ENCODE data around the gene ALB. TPM values are rescaled to one million over a fixed set of nuclear protein-coding genes. Genes with fewer than 3 reads are reported as not detected.

ALB gene
- polyA plus RNA-seq, 3 donors, result not detected

GRCh38 chr4:73452953-73453700, 49.0 kb downstream of the ALB start:
- H3K27ac Mint-ChIP-seq, result no peak overlapping the region

GRCh38 chr4:73453701-73454005, 49.6 kb downstream of the ALB start:
- H2AFZ ChIP-seq (ENCODE audit: insufficient read depth, low read depth, low read length, poor library complexity, severe bottlenecking), result no peak overlapping the region
- H3K27me3 ChIP-seq (ENCODE audit: control insufficient read depth in 2 of 2, insufficient read depth in 2 of 2, low read length in 2 of 2), result no peaks in the 10 kb centered on the region
- H4K20me1 ChIP-seq (ENCODE audit: insufficient read depth, low read length), result no peaks in the 10 kb centered on the region
- no peak overlapping the region for H3K9ac ChIP-seq (ENCODE audit: insufficient read depth, low read length, poor library complexity, severe bottlenecking)
- H3K4me3 ChIP-seq (replicated peaks in 1 of 3; ENCODE audit: low read depth in 2 of 3, low read length in 3 of 3), result no peak overlapping the region
- intact Hi-C loops (cut with micrococcal nuclease), result no loop called here
- H3K27ac ChIP-seq (ENCODE audit: low read depth in 1 of 2, low read length in 2 of 2), result no peak overlapping the region
- Mint-ChIP-seq H3K27me3 (ENCODE audit: low read depth in 3 of 3) (peaks cover 0 to 4% (median 1%) of the 10 kb centered on the region in 3 donors), H3K27ac (no peak overlapping the region), H3K36me3 (no peaks in the 10 kb centered on the region), H3K4me1 (no peaks in the 10 kb centered on the region), H3K9me3 (no peaks in the 10 kb centered on the region), H3K4me3 (no peak overlapping the region)
- no peaks in the 10 kb centered on the region for H3K79me2 ChIP-seq (ENCODE audit: insufficient read depth, low read length)
- H3K9me3 ChIP-seq (replicated peaks in 1 of 2; ENCODE audit: control insufficient read depth in 1 of 2, insufficient read depth in 1 of 2, low read length in 2 of 2), result no peaks in the 10 kb centered on the region
- no peak for DNase-seq
- no peak overlapping the region for H3K4me2 ChIP-seq (replicated peaks; ENCODE audit: extremely low read depth, low read length, poor library complexity, severe bottlenecking)
- H3K4me1 ChIP-seq (ENCODE audit: control insufficient read depth in 1 of 2, insufficient read depth in 2 of 2, low read length in 2 of 2), result no peaks in the 10 kb centered on the region
- no peaks in the 10 kb centered on the region for H3K36me3 ChIP-seq (replicated peaks in 1 of 2; ENCODE audit: control insufficient read depth in 1 of 2, insufficient read depth in 2 of 2, low read length in 2 of 2)
- TF ChIP-seq CTCF (IDR thresholded peaks at IDR 0.05), result no peak

More at GRCh38 chr4:73452953-73453700, 49.0 kb downstream of the ALB start:
- Mint-ChIP-seq H3K4me3 (no peak overlapping the region), H3K4me1 (no peaks in the 10 kb centered on the region), H3K27me3 (ENCODE audit: low read depth in 3 of 3) (peaks cover 0 to 4% (median 1%) of the 10 kb centered on the region in 3 donors), H3K9me3 (no peaks in the 10 kb centered on the region), H3K36me3 (no peaks in the 10 kb centered on the region)
- no peak for TF ChIP-seq CTCF (IDR thresholded peaks at IDR 0.05)
- Histone ChIP-seq H3K27me3 (ENCODE audit: control insufficient read depth in 2 of 2, insufficient read depth in 2 of 2, low read length in 2 of 2) (no peaks in the 10 kb centered on the region), H3K79me2 (ENCODE audit: insufficient read depth, low read length) (no peaks in the 10 kb centered on the region), H4K20me1 (ENCODE audit: insufficient read depth, low read length) (no peaks in the 10 kb centered on the region), H3K9ac (ENCODE audit: insufficient read depth, low read length, poor library complexity, severe bottlenecking) (no peak overlapping the region), H3K27ac (ENCODE audit: low read depth in 1 of 2, low read length in 2 of 2) (no peak overlapping the region), H3K4me2 (replicated peaks; ENCODE audit: extremely low read depth, low read length, poor library complexity, severe bottlenecking) (no peak overlapping the region), H2AFZ (ENCODE audit: insufficient read depth, low read depth, low read length, poor library complexity, severe bottlenecking) (no peak overlapping the region), H3K4me3 (replicated peaks in 1 of 3; ENCODE audit: low read depth in 2 of 3, low read length in 3 of 3) (no peak overlapping the region), H3K36me3 (replicated peaks in 1 of 2; ENCODE audit: control insufficient read depth in 1 of 2, insufficient read depth in 2 of 2, low read length in 2 of 2) (no peaks in the 10 kb centered on the region), H3K9me3 (replicated peaks in 1 of 2; ENCODE audit: control insufficient read depth in 1 of 2, insufficient read depth in 1 of 2, low read length in 2 of 2) (no peaks in the 10 kb centered on the region), H3K4me1 (ENCODE audit: control insufficient read depth in 1 of 2, insufficient read depth in 2 of 2, low read length in 2 of 2) (no peaks in the 10 kb centered on the region)
- DNase-seq, result no peak
- 83% methylated on average over 1 of the region's 2 CpGs for WGBS (ENCODE audit: insufficient coverage)
- intact Hi-C loops (cut with micrococcal nuclease), result no loop called here
